ENCODE results near the gene HIF1A. TPM values are rescaled to one million over a fixed set of nuclear protein-coding genes. Genes with fewer than 3 reads are reported as not detected.
A peak's percentile ranks its signal among the peaks of the same experiment; 100 is the strongest.

HIF1A gene
- total and polyA plus RNA-seq, 2 donors (not counting 1 experiment from before 2014, with no cell fraction given) = 332 to 407 TPM

DNA sequence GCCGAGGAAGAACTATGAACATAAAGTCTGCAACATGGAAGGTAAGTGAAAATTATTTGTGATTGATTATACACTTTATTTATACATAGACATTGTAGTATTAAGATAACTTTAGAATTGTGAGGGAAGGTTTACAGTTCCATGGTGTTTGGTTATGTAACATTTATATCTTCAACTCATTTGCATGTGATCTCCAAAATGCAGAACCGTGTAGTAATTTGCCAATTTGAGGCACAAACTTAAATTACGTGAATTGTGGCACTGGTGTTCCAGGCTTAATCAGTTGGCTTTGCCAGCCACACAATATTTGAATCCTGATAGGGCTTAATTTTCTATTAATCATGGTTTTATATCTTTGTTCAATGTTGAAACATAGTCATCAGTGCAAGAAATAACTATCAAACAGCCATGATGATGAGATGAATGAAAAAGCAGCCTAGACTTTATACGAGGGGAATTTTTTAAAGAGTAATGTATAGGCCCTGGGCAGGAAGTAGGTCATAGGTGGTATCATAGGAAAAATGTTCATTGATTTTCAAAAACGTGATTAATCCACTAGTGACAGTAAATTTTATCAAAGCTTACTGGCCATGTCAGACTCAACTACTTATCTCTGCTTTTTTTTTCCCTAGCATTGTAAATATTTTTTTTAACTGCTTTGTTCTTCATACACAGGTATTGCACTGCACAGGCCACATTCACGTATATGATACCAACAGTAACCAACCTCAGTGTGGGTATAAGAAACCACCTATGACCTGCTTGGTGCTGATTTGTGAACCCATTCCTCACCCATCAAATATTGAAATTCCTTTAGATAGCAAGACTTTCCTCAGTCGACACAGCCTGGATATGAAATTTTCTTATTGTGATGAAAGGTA is 31.7 kb downstream of the HIF1A start:
- no peak overlapping the region for H2AFZ ChIP-seq (ENCODE audit: low read length)
- no peak overlapping the region for H3K4me2 ChIP-seq (ENCODE audit: extremely low read depth, insufficient read depth, low read length)
- no peaks in the 10 kb centered on the region for H3K27me3 ChIP-seq (ENCODE audit: control insufficient read depth, insufficient read depth, low read length)
- H3K4me3 ChIP-seq (replicated peaks in 1 of 4; ENCODE audit: control extremely low read depth in 1 of 4, insufficient read depth in 1 of 4, low read depth in 3 of 4, low read length in 4 of 4) = no peak overlapping the region
- H4K20me1 ChIP-seq (ENCODE audit: control insufficient read depth, extremely low read depth, insufficient read depth, low read length) = no peaks in the 10 kb centered on the region
- no peak overlapping the region for H3K27ac ChIP-seq (ENCODE audit: insufficient read depth, low read length)
- peaks cover 88% of the 10 kb centered on the region for H3K79me2 ChIP-seq (ENCODE audit: control insufficient read depth, insufficient read depth, low read length)
- H3K4me1 ChIP-seq (ENCODE audit: control insufficient read depth, extremely low read depth, insufficient read depth, low read length) = no peaks in the 10 kb centered on the region
- H3K9me3 ChIP-seq (ENCODE audit: control insufficient read depth, insufficient read depth, low read depth, low read length) = no peaks in the 10 kb centered on the region
- H3K9ac ChIP-seq (ENCODE audit: insufficient read depth, low read length) = no peak overlapping the region
- H3K36me3 ChIP-seq (ENCODE audit: control insufficient read depth, insufficient read depth, low read length) = peaks cover 15% of the 10 kb centered on the region
- TF ChIP-seq, protein P1, sequence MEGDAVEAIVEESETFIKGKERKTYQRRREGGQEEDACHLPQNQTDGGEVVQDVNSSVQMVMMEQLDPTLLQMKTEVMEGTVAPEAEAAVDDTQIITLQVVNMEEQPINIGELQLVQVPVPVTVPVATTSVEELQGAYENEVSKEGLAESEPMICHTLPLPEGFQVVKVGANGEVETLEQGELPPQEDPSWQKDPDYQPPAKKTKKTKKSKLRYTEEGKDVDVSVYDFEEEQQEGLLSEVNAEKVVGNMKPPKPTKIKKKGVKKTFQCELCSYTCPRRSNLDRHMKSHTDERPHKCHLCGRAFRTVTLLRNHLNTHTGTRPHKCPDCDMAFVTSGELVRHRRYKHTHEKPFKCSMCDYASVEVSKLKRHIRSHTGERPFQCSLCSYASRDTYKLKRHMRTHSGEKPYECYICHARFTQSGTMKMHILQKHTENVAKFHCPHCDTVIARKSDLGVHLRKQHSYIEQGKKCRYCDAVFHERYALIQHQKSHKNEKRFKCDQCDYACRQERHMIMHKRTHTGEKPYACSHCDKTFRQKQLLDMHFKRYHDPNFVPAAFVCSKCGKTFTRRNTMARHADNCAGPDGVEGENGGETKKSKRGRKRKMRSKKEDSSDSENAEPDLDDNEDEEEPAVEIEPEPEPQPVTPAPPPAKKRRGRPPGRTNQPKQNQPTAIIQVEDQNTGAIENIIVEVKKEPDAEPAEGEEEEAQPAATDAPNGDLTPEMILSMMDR (conservative IDR thresholded peaks at IDR 0.05 in 1 of 2, IDR thresholded peaks at IDR 0.05 in 1 of 2; ENCODE audit: low read depth in 1 of 2, low read length in 2 of 2) = no peak
- TF ChIP-seq EZH2 (IDR thresholded peaks at IDR 0.05; ENCODE audit: low read length, missing control alignments) = no peak
- no peak for DNase-seq (ENCODE audit: low read depth in 2 of 2)

DNA sequence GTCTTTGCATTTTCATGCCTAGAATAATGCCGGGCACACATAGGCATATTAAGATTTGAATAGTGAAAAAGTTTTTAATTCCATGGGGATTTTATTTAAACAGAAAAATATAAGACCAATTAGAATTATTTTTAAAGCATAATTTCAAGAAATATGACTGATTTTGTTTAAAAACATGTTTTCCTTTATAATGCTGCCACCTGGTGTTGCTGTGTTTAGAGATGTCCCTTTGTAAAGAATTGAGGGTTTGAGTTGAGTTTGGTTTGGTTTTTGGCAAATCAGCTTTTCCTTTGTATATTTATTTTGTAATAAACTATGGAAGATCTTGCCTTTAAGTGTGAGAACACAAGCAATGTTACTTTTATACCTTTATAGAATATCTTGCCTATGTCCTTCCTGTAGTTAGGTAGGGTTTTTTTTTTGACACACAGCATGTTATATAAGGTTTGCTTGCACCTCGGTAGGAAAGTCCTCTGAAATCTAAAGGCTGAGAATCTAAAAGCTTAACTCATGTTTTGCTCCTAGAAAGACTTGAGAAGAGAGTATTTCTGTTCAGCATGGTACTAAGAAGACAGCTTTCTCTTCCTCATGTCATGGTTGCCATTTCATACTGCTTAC is 35.6 kb downstream of the HIF1A start:
- Histone ChIP-seq H3K9me3 (ENCODE audit: control insufficient read depth, insufficient read depth, low read depth, low read length) (no peaks in the 10 kb centered on the region), H2AFZ (ENCODE audit: low read length) (no peak overlapping the region), H4K20me1 (ENCODE audit: control insufficient read depth, extremely low read depth, insufficient read depth, low read length) (no peaks in the 10 kb centered on the region), H3K4me3 (replicated peaks in 1 of 4; ENCODE audit: control extremely low read depth in 1 of 4, insufficient read depth in 1 of 4, low read depth in 3 of 4, low read length in 4 of 4) (no peak overlapping the region), H3K36me3 (ENCODE audit: control insufficient read depth, insufficient read depth, low read length) (peaks cover 23% of the 10 kb centered on the region), H3K4me2 (ENCODE audit: extremely low read depth, insufficient read depth, low read length) (no peak overlapping the region), H3K9ac (ENCODE audit: insufficient read depth, low read length) (no peak overlapping the region), H3K27ac (ENCODE audit: insufficient read depth, low read length) (no peak overlapping the region), H3K4me1 (ENCODE audit: control insufficient read depth, extremely low read depth, insufficient read depth, low read length) (no peaks in the 10 kb centered on the region), H3K27me3 (ENCODE audit: control insufficient read depth, insufficient read depth, low read length) (no peaks in the 10 kb centered on the region), H3K79me2 (ENCODE audit: control insufficient read depth, insufficient read depth, low read length) (peaks cover 80% of the 10 kb centered on the region)
- TF ChIP-seq, protein P1 (conservative IDR thresholded peaks at IDR 0.05 in 1 of 2, IDR thresholded peaks at IDR 0.05 in 1 of 2; ENCODE audit: low read depth in 1 of 2, low read length in 2 of 2) = peak; percentile 26 to 31
- no peak for TF ChIP-seq EZH2 (IDR thresholded peaks at IDR 0.05; ENCODE audit: low read length, missing control alignments)
- peak in 1 of 2 donors; percentile 55 for DNase-seq (ENCODE audit: low read depth in 2 of 2)

DNA sequence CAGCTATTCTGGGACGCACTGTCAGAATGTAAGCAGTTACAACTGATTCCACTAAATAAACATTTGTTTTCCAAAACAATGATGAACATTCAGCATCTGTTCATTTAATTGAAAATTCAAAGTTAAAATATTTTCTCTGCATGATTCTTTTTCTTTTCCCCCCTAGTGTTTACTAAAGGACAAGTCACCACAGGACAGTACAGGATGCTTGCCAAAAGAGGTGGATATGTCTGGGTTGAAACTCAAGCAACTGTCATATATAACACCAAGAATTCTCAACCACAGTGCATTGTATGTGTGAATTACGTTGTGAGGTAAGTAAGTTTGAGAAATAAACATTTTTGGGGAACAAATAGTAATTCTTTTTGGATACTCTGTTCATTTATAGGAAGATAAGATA is 38.7 kb downstream of the HIF1A start:
- peaks cover 73% of the 10 kb centered on the region for H3K79me2 ChIP-seq (ENCODE audit: control insufficient read depth, insufficient read depth, low read length)
- H3K4me1 ChIP-seq (ENCODE audit: control insufficient read depth, extremely low read depth, insufficient read depth, low read length) = peaks cover 2% of the 10 kb centered on the region
- H3K36me3 ChIP-seq (ENCODE audit: control insufficient read depth, insufficient read depth, low read length) = peaks cover 20% of the 10 kb centered on the region
- H2AFZ ChIP-seq (ENCODE audit: low read length) = no peak overlapping the region
- H4K20me1 ChIP-seq (ENCODE audit: control insufficient read depth, extremely low read depth, insufficient read depth, low read length) = no peaks in the 10 kb centered on the region
- no peaks in the 10 kb centered on the region for H3K9me3 ChIP-seq (ENCODE audit: control insufficient read depth, insufficient read depth, low read depth, low read length)
- H3K9ac ChIP-seq (ENCODE audit: insufficient read depth, low read length) = no peak overlapping the region
- TF ChIP-seq, protein P1 (conservative IDR thresholded peaks at IDR 0.05 in 1 of 2, IDR thresholded peaks at IDR 0.05 in 1 of 2; ENCODE audit: low read depth in 1 of 2, low read length in 2 of 2) = no peak
- no peak for TF ChIP-seq EZH2 (IDR thresholded peaks at IDR 0.05; ENCODE audit: low read length, missing control alignments)
- no peak overlapping the region for H3K4me2 ChIP-seq (ENCODE audit: extremely low read depth, insufficient read depth, low read length)
- no peaks in the 10 kb centered on the region for H3K27me3 ChIP-seq (ENCODE audit: control insufficient read depth, insufficient read depth, low read length)
- DNase-seq (ENCODE audit: low read depth in 2 of 2) = no peak
- H3K4me3 ChIP-seq (replicated peaks in 1 of 4; ENCODE audit: control extremely low read depth in 1 of 4, insufficient read depth in 1 of 4, low read depth in 3 of 4, low read length in 4 of 4) = no peak overlapping the region
- no peak overlapping the region for H3K27ac ChIP-seq (ENCODE audit: insufficient read depth, low read length)
